Common myeloid progenitor, CD34-positive (primary cell): ENCODE measurements around the gene KIAA1958.

Source experiments
- CTCF ChIA-PET: fragments of 350-600 bp; sonication (Branson Sonifier 250); formaldehyde crosslinking; loops from one replicate; lab custom pipeline; 2021; ENCODE audit warnings: antibody characterized with exemption; lab: Charles Lee
- POLR2A ChIA-PET: fragments of 350-600 bp; sonication (Branson Sonifier 250); formaldehyde crosslinking; loops from one replicate; lab custom pipeline; 2021; ENCODE audit warnings: antibody characterized with exemption; lab: Charles Lee
- DNase-seq, 3 donors: peaks; one replicate each; pipeline versions ENCODE4 v3.0.0 to v3.0.0-alpha.2; 2013
- H3K27ac ChIP-seq, 2 experiments: 1 replicate in 1 of 2; 2 replicates in 1 of 2; pipeline ENCODE4 v1.7.0; 2013; ENCODE audit warnings: inconsistent platforms in 2 of 2, low read length in 2 of 2, mild to moderate bottlenecking in 2 of 2, low read depth in 1 of 2, moderate library complexity in 1 of 2; ENCODE audit not compliant: severe bottlenecking in 2 of 2, insufficient read depth in 1 of 2, poor library complexity in 1 of 2
- H3K27me3 ChIP-seq, 5 experiments: replicated peaks in 2 of 5; 1 replicate in 3 of 5; 2 replicates in 2 of 5; pipeline versions ENCODE4 v1.6.1 to v1.7.0; 2013; ENCODE audit warnings: low read length in 4 of 5, mild to moderate bottlenecking in 2 of 5, moderate library complexity in 2 of 5, inconsistent platforms in 1 of 5; ENCODE audit not compliant: insufficient read depth in 5 of 5, control insufficient read depth in 4 of 5
- H3K36me3 ChIP-seq, 4 experiments: 1 replicate in 2 of 4; 2 replicates in 2 of 4; pipeline versions ENCODE4 v1.6.1 to v1.7.0; 2013; ENCODE audit warnings: low read length in 3 of 4, control low read depth in 1 of 4, mild to moderate bottlenecking in 1 of 4; ENCODE audit not compliant: control insufficient read depth in 4 of 4, insufficient read depth in 4 of 4
- H3K4me1 ChIP-seq, 4 experiments: 1 replicate in 3 of 4; 2 replicates in 1 of 4; pipeline versions ENCODE4 v1.6.1 to v1.7.1; 2013; ENCODE audit warnings: low read length in 3 of 4, mild to moderate bottlenecking in 3 of 4, control low read depth in 1 of 4, inconsistent platforms in 1 of 4, moderate library complexity in 1 of 4; ENCODE audit not compliant: control insufficient read depth in 4 of 4, insufficient read depth in 4 of 4; ENCODE audit errors: control extremely low read depth in 1 of 4
- H3K4me3 ChIP-seq, 7 experiments: 1 replicate in 4 of 7; 2 replicates in 3 of 7; pipeline versions ENCODE4 v1.5.1 to v1.7.0; 2013; ENCODE audit warnings: mild to moderate bottlenecking in 7 of 7, low read length in 6 of 7, moderate library complexity in 6 of 7, inconsistent platforms in 2 of 7, low read depth in 2 of 7, control low read depth in 1 of 7; ENCODE audit not compliant: insufficient read depth in 4 of 7, control insufficient read depth in 1 of 7; ENCODE audit errors: extremely low read depth in 1 of 7
- H3K9me3 ChIP-seq, 5 experiments: 1 replicate in 4 of 5; 2 replicates in 1 of 5; pipeline versions ENCODE4 v1.6.1 to v1.7.1; 2013; ENCODE audit warnings: low read length in 4 of 5, mild to moderate bottlenecking in 2 of 5, inconsistent platforms in 1 of 5, low read depth in 1 of 5, moderate library complexity in 1 of 5; ENCODE audit not compliant: control insufficient read depth in 4 of 5, insufficient read depth in 2 of 5; ENCODE audit errors: control extremely low read depth in 1 of 5
- WGBS: methylation state at CpG from one replicate; pipeline ENCODE4 v1.1.5; 2013; ENCODE audit not compliant: insufficient coverage; 5-methylcytosine and 5-hydroxymethylcytosine counted together

Gene KIAA1958

GRCh38 chr9:112495614-112496013 lies 9.0 kb downstream of the KIAA1958 start:
- no peak overlapping the region for H3K27ac ChIP-seq
- ChIA-PET CTCF (interaction anchor here (1.4 to 1.6 kb wide), 2 partner anchors 13 to 51 kb away, joined by 3 read pairs; no protein-coding TSS in a partner anchor), POLR2A (no interaction called here)
- peaks cover 0 to 2% (median 0%) of the 10 kb centered on the region in 4 experiments for H3K4me1 ChIP-seq
- peaks cover 4 to 33% (median 11%) of the 10 kb centered on the region in 5 experiments for H3K9me3 ChIP-seq
- H3K27me3 ChIP-seq = no peaks in the 10 kb centered on the region
- no peak overlapping the region for H3K4me3 ChIP-seq
- peaks cover 6 to 26% (median 14%) of the 10 kb centered on the region in 4 experiments for H3K36me3 ChIP-seq
- DNase-seq = no peak
- WGBS = 100% methylated on average over 4 of the region's 4 CpGs

- H3K27ac ChIP-seq = no peak overlapping the region
- POLR2A ChIA-PET = no interaction called here
- DNase-seq = no peak
- H3K9me3 ChIP-seq = peaks cover 4 to 33% (median 11%) of the 10 kb centered on the region in 5 experiments
- 92% methylated on average over 2 of the region's 3 CpGs for WGBS
- H3K36me3 ChIP-seq = peaks cover 6 to 25% (median 15%) of the 10 kb centered on the region in 4 experiments
- no peak overlapping the region for H3K4me3 ChIP-seq
- H3K27me3 ChIP-seq = no peaks in the 10 kb centered on the region
- H3K4me1 ChIP-seq = peaks cover 0 to 2% (median 0%) of the 10 kb centered on the region in 4 experiments
- CTCF ChIA-PET = interaction anchor here (1.4 to 1.6 kb wide), 2 partner anchors 12 to 51 kb away, joined by 3 read pairs; no protein-coding TSS in a partner anchor
Measured at GRCh38 chr9:112496074-112496722, 9.6 kb downstream of the KIAA1958 start.

- no CpG with 5 or more reads among the region's 2 CpGs for WGBS
- Histone ChIP-seq H3K4me3 (no peak overlapping the region), H3K4me1 (no peaks in the 10 kb centered on the region), H3K27me3 (no peaks in the 10 kb centered on the region), H3K36me3 (peaks cover 0 to 6% (median under 1%) of the 10 kb centered on the region in 4 experiments), H3K27ac (no peak overlapping the region), H3K9me3 (peaks cover 0 to 4% (median 0%) of the 10 kb centered on the region in 5 experiments)
- POLR2A ChIA-PET = no interaction called here
- no peak for DNase-seq
- CTCF ChIA-PET = no interaction called here
Measured at GRCh38 chr9:112500842-112501241, 14.2 kb downstream of the KIAA1958 start.

GRCh38 chr9:112501287-112501686 lies 14.7 kb downstream of the KIAA1958 start:
- peaks cover 0 to 1% (median 0%) of the 10 kb centered on the region in 5 experiments for H3K9me3 ChIP-seq
- H3K27ac ChIP-seq = no peak overlapping the region
- H3K27me3 ChIP-seq = no peaks in the 10 kb centered on the region
- peaks cover 0 to 4% (median 0%) of the 10 kb centered on the region in 4 experiments for H3K36me3 ChIP-seq
- DNase-seq = no peak
- ChIA-PET POLR2A (no interaction called here), CTCF (no interaction called here)
- H3K4me3 ChIP-seq = no peak overlapping the region
- no peaks in the 10 kb centered on the region for H3K4me1 ChIP-seq
- WGBS = 100% methylated on average over 8 of the region's 8 CpGs

- ChIA-PET POLR2A (no interaction called here), CTCF (no interaction called here)
- DNase-seq = no peak
- Histone ChIP-seq H3K27me3 (no peaks in the 10 kb centered on the region), H3K4me3 (no peak overlapping the region), H3K4me1 (no peaks in the 10 kb centered on the region), H3K36me3 (peaks cover 0 to 4% (median 0%) of the 10 kb centered on the region in 4 experiments), H3K27ac (no peak overlapping the region), H3K9me3 (no peaks in the 10 kb centered on the region)
- 100% methylated on average over 2 of the region's 3 CpGs for WGBS
Measured at GRCh38 chr9:112502175-112502946, 15.7 kb downstream of the KIAA1958 start.

- peaks cover 0 to 4% (median 0%) of the 10 kb centered on the region in 4 experiments for H3K36me3 ChIP-seq
- H3K27me3 ChIP-seq = no peaks in the 10 kb centered on the region
- H3K27ac ChIP-seq = no peak overlapping the region
- WGBS = 100% methylated on average over 4 of the region's 5 CpGs
- no peak for DNase-seq
- ChIA-PET CTCF (interaction anchor here (0.6 kb wide), 1 partner anchor 735 kb away, joined by 3 read pairs; no protein-coding TSS in a partner anchor), POLR2A (interaction anchor here (0.6 kb wide), 1 partner anchor 273 kb away, joined by 3 read pairs; no protein-coding TSS in a partner anchor)
- no peaks in the 10 kb centered on the region for H3K4me1 ChIP-seq
- no peak overlapping the region for H3K4me3 ChIP-seq
- H3K9me3 ChIP-seq = no peaks in the 10 kb centered on the region
Measured at GRCh38 chr9:112503170-112503569, 16.5 kb downstream of the KIAA1958 start.
